NCI-H1436 (cell line): Measurements from ENCODE around the gene NPAS3.

Experiments
- DNase-seq: peaks from one replicate; lab custom pipeline; 2025; lab: John Stamatoyannopoulos, UW

NPAS3 gene

DNA sequence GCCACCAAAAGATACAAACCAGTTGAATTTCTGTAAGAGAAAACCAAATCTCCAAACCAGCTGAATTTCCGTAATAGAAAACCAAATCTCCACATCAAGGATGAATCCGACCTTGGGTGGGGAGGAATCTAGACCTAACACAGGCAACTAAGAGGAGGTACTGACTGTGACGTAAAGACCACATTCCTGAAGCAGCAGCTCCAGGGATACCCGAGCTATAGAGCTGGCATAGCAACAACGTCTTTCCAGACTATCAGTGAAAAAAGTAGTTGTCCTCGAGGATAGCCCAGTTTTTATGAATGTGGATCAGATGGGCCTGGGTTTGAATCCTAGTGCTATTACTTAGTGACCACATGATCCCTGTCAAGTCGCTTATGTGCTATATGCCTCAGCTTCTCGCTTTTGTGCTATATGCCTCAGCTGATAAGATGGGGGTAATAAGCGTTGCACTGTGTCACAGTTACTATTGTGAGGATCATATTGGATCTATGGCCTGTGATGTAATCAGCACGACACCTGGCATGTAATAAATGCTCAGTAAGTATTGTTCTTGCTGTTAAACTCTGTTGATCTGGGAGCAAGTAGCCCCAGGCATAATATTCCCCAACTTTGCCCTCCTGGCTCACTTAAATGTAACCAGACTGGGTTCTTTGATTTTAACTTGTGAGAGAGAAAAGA, 898.4 kb downstream of the NPAS3 start:
- DNase-seq: no peak

DNA sequence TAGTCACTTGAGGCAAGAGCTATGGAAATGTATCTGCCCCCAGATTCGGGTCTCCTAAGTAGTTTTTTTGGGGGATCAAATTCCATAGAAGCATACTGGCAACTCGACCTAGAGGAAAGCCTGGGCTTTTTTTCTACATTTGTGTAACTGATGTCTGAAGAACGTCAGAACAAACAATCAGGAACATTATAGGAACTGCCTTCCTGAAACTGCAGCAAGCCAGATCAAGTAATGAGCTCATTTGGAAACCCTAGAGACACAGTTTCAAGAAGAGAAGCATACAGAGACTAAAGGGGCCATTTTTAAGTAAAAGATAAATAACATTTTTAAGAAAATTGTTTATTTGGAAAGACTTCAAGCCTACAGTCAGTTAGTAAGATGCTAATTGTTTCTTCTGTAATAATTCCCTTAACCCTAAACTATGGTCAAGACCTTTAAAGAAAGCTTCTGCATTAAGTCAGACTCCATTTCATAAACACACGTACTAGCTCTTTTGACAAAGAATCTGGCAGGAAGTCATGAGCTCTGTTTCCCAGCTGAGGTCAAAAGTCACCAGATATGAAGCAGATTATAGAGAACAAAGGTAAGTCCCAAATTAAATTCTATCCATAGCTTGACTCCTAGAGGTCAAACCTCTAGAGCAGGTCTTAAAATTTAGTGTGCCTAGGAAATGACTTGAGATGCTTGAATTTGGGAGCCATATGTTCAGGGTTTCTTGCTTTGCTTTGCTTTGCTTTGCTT, 899.4 kb downstream of the NPAS3 start:
- DNase-seq: no peak

DNA sequence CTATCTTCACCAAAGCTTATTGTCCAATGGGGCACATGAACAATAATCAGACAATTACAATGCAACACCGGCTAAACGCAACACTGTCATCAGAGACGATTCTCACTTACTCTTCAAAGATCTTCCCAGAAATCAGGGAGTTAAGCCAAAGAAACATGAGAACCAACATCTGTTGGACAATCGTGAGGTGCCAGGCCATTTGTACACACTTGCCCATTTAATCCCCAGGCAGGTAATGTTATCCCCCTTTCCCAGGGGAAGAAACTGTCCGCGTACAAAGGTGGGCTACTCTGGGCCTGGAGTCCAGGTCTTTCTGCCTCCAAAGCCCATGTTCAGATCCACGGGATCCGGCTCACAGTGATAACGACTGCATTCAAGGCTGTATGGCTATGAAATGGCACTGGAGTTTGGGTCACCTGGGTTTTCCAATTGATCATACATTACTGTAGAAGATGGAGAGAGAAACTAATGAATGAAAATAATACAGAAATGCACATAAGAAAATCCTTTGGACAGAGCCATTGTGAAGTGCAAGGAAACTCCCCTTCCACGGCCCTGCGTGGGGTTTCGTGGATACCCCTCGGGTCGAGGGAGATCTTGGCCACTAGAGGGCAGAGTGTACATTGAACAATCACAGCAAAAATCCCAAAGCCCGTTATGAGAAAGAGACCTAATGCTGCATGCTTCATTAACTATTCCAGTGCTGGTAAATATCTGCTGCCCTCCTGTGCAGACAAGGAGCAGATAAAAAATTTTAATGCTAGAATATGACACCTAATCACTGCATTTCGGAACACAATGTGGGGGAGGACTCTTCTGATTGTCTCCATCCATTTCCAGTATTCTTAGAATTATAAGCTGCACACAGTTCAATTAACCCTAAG, 900.8 kb downstream of the NPAS3 start:
- DNase-seq: peak; percentile 49

DNA sequence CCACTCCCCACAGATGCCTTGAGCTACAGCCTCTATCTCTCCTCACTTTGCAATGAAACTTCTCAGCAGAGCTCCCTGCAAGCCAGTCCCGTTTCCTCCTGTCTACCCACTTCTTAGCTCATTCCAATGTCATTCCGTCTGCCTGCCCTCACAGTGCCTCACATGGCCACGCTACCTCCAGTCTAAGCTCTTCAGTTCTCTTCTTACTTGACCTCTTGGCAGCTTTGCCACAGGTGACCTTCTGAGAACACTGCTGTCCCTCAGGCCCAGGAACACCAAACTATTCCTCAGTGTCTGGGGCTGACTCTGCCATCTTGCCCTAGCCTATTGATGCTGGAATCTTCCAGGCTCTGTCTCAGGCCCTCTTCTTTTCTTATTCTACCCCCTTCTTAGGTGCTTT, 902.1 kb downstream of the NPAS3 start:
- no peak for DNase-seq

DNA sequence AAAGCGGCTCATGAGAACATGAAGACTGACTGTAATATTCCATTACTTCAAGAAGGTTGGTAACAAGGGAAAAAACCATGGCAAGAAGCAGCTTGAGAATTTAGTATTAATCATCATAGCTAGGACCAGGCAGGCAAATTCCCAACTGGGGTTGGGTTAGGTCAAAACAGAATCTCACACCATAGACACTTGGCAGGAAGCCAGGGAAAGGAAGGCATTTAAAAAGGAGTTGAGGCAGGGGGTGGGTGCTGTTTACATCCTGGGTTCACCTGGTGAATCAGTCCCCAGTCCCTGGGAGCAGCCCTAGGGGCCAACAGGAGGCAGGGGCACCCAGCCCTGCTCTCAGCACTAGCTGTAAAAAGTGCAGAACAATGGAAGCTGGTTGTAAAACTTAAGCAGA, 903.6 kb downstream of the NPAS3 start:
- DNase-seq: no peak

DNA sequence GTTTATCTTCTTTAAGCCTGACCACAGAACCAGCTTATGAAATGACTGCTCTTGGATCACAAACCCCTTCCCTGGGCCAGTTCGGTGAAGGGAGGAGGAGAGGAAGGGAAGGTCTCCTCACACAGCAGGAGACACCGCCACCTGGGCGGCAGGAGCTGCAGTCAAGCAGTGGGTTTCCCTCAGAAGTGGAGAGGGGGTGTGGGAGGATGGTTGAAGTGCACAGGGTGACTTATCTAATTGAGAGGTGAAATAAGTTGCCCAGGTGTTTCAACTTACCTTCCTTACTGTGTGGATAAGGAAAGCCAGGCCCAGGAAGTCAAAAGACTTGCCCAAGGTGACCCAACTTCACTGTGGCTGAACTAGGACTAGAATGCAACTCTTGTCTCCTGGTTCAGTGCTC, 905.4 kb downstream of the NPAS3 start:
- DNase-seq: no peak

DNA sequence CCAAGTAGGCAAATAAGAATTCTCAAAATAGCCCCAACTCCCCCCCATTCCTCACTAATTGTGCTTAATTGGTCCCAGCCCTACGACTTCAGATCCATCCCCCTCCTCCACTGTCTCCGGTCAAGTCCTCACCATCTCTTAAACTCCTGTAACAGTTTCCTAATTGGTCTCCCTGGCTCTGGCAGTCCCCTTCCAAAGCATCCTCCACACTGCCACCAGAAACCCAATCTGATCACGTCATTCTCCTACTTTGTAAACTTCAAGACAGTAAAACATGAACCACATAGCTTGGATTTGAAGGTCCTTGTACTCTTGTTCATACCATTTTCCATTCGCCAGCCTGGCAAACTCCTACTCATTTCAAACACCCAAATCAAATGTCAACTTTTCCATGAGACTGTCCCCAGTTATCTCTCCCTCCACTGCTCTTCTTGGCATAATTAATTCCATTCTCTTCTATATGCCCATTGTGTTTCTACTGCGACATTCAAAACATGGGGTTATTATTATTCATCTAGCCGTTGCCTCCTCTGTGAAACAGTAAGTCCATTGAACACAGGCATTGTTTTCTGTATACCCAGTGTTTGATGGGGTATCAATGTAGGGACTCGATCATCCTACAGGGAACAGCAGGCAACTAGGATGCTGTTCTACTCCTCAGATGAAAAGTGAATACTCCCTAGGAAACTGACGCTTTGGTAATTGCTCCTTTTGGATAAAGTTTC, 907.6 kb downstream of the NPAS3 start:
- DNase-seq: no peak

DNA sequence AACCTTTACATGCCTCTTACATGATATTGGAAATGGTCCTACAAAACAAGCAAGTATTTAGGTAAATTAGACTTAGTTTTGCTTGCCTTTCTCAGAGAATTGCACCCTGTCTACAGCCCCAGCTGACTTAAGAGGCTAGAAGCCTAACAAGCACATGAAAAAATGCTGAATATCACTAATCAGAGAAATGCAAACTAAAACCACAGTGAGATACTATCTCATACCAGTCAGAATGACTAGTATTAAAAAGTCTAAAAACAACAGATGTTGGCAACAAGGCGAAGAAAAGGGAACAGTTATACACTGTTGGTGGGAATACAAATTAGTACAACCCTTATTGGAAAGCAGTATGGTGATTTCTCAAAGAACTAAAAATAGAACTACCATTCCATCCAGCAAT, 908.4 kb downstream of the NPAS3 start:
- DNase-seq: no peak

DNA sequence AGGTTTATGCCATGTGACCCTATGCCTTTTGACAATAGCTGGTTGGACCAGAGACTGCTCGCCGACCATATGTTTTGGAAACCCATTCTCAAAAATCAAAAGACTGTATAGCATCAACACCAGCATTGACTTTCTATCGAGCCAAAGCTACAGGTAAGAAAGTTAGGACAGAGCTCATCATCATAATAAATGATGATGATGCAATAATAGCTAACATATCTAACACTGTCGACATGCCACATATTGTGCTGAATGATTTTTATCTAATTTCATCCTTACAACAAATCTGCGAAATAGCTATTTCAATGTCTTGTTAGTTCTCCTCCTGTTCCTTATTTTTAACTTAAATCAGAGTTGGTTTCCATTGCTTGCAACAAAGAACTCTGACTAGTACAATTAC, 909.3 kb downstream of the NPAS3 start:
- no peak for DNase-seq

DNA sequence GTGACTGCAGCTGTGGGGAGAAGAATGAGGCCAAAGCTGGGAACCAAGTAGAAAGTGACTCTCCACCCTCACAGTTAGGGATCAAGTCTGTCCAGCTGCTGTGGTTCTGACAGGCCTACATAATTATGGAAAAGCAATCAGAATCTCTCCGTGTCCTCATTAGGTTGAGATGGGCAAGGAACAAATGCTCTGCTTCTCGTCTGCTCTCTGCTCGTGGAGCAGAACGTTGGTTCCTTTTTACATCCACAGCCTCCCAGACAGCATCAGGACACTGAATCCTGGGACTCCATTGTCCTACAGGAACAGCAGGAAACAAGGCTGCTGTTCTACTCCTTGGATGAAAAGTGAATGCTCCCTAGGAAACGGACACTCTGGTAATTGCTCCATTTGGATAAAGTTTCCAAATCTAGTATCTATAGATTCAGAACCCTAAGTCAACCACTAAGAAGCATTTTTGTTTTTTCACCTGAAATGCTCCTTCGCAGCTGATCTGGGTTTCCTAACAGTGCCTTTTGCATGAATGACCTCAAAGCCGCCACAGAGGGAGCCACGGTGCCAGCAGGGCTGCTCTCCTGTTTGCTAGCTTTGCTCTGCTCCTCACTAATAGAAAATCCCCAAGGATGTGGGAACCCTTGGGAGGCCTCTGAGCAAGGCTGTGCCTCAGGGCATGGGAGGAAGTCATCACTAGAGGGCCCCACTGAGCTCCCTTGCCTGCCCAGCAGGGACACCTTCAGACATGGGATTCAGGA, 910.2 kb downstream of the NPAS3 start:
- DNase-seq: peak; percentile 80

DNA sequence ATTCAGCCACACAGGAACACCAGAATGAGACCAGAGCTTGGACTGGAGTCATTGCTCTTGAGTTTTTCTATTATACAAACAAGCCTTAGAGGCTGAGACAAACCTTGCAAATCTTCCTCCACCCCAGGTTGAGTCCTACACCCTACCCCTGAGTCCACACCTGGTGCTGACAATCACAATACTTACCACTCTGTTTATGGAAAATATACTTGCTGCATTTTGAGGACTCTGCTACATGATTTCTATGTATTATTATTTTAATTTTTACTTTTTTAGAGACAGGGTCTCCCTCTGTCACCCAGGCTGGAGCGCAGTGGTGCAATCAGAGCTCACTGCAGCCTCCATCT, 910.7 kb downstream of the NPAS3 start:
- DNase-seq: no peak

DNA sequence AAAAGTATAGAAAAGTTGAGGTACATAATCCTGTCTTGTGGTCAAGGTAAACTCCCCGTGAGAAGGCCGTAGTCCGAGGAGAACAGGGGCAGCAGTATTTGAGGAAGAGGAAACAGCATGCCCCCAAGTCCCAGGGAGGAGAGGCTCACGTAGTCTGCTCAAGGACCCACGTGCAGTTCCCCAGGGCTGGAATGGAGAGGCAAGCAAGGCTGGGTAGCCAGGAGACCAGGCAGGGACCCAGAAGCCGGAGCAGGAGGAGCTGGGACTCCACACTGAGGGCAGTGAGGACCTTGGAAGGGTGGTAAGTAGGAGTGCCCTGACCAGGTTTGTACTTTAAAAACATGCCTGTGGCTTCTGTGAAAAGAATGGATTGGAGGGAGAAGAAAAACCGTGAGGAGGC, 912.1 kb downstream of the NPAS3 start:
- no peak for DNase-seq

DNA sequence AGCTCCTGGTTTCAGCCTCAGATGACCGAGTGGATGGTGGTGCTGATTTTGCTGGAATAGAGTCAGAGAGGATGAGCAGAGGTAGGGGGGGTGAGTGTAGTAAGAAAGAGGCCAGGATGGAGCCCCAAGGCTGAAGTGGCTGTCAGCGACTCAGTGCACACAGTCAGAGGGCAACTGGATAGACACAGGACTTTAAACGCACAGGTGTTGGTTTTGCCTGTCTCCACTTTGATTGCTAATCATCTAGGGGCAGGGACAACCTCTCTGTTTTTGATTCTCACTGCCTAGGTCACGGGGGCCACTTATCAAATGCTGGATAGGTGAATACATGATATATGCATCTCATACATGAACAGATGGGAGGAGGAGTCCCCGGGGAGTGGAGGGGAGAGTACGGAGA, 912.7 kb downstream of the NPAS3 start:
- DNase-seq: no peak

DNA sequence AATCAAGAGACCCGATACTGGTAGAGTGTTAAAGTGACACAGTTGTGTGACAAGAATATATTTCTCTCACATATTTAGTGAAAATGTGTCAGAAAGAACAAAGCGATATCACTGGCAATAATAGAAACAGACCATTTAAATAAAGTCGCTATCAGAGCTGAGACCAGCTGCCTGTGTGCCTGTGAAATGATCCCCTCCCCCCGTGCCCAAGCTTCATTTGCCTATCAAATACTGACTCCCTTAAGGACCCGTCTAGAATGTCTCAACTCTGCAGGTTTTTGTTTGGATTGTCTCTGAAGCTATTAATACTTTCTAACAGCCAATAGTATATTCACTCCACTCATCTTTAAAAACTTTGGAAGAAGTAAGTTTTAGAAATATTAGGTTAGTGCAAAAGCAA, 913.3 kb downstream of the NPAS3 start:
- no peak for DNase-seq
